Left renal cortex interstitium (tissue), 4 donors: ENCODE measurements around the gene MYO6. TPM values are rescaled to one million over a fixed set of nuclear protein-coding genes. Genes with fewer than 3 reads are reported as not detected.
"Not testable (repeated sequence)": the region's sequence is repeated elsewhere in the genome, so short reads cannot be mapped to it uniquely, and the experiment has no call there.

Source experiments
- DNase-seq, 4 donors: peaks; one replicate each; pipeline ENCODE4 v3.0.0-alpha.2; 2013; ENCODE audit warnings: low read depth in 4 of 4, low spot score in 2 of 4, missing footprints in 1 of 4
- polyA plus RNA-seq, 4 donors: library from polyadenylated mRNA; unstranded; fragments of 120-200 nt; gene quantifications; one replicate each; pipeline ENCODE4 v1.2.1, GENCODE V29; 2013; ENCODE audit not compliant: insufficient read length in 4 of 4

MYO6 gene
- polyA plus RNA-seq, 4 donors, result 85.4 to 116 (median 106) TPM

DNA sequence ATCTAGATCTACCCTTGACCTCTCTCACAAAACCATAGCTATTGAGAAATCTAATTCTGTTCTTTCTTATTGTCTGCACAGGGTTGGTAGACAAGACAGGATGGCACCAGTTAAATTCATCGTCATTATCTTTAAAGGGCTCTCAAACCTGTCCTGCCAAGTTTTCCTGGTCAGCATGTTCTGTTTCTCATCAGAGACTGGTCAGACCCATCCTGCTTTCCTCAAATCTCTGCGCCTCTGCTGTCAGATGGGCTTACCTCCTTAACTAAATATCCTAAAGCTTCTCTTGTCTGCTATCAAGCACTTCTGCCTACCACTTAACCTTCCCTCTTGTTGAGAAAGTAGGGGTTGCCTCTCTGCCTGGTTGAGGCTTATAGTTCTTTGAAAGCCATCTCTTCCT is 125.2 kb downstream of the MYO6 start:
- no peak for DNase-seq

DNA sequence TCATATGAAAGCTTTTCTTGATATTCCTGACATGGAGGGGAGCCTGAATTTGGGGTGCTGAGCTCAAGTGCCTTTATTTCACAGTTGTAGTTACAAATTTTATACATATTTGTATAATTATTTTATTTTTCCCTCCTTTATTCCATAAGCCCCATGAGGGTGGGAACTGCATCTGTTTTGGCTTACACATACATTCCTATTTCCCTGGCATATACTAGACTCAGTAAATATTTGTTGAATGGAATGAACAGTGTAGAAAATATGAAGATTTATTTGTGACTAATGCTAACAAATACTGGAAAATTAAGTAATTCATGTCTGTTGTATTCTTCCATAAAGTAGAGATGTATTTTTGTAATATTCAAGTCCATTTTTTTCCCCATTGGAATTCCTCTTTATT is 127.1 kb downstream of the MYO6 start:
- DNase-seq, result no peak

DNA sequence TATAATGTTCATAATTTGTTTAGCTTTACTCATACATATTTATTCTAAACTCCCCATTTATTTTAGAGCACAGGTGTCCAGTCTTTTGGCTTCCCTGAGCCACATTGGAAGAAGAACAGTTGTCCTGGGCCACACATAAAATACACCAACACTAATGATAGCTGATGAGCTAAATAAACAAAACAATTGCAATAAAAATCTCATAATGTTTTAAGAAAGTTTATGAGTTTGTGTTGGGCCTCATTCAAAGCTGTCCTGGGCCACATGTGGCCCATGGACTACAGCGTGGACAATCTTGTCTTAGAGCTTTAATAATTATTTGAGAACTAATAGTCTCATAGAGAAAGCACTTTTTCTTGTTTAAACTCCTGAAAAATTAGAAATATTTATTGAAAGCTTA is 131.3 kb downstream of the MYO6 start:
- no peak for DNase-seq

DNA sequence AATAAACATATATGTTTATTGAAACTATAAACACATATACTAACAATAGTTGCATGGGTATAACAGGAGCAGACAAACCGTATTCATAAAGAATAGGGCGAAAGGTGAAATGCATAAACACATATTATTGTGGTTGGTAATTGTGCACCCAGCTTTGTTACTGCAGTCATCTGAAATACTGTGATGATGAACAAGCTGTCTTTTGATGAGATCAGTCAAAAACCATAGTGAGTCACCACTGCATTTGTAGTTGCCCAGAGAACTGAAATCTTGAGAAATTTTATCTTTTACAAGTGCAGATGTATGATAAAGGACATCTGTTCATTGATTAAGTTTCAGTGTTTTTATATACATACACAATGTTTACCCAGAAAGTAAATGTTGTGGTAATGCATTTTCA is 133.7 kb downstream of the MYO6 start:
- DNase-seq, result no peak

DNA sequence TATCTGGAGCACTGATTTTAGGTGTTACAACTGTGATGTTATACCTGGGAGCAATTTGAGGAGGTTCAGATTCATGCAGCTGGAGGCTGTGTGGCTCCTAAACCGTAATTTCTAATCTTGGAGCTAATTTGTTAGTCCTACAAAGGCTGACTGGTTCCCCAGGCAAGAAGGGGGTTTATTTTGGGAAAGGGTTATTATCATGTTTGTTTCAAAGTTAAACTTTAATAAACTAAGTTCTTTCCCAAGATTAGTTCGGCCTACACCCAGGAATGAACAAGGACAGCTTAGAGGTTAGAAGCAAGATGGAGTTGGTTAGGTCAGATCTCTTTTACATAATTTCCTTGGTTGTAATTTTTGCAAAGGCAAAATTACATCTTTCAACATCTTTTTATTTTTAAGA is 135.8 kb downstream of the MYO6 start:
- DNase-seq, result no peak

DNA sequence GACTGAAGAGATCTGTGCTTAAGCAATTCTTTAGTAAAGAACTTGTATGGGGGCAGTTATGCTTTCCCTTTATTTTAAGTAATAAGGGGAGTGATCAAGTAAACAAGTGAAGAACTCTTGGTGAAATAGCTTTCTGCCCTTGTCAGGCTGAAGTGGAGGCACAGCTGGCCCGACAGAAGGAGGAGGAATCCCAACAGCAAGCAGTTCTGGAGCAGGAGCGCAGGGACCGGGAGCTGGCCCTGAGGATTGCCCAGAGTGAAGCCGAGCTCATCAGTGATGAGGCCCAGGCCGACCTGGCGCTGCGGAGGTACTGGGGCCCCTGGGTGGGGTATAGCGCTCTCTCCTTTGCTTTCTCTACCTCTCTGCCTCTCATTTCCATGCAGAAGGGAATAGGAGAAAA is 143.3 kb downstream of the MYO6 start:
- no peak for DNase-seq

DNA sequence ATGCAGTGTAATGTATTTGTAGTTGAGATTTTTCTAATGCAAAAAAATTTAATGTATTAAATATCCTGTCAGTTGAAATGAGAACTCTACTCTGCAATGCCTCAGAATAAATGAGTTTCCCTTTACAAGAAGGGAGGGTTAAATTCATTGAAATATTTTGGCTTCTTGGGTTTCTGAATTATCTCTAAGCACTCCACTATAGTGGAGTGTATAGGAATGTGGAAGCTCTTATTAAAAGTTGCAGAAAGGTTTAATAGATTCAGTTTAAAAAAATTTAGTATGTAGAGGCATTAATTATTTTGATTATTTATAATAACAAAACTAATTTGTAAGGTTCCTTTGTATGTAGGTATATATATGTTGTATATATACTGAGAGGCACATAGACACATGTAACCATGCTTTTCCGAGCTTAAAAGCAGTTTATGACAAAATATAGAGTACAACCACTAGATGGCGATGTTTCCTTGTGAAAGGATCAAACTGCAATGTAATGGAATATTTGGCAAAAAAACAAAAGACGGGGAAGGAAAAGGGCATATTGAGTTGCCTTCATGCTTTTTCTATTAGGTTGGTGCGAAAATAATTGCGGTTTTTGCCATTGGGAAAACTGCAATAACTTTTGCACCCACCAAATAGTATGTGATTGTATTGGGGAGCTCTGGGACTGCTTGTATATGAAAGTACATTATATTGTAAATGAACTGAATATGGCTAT is 144.2 kb downstream of the MYO6 start:
- DNase-seq, result peak; percentile 37 to 65 (median 48)

DNA sequence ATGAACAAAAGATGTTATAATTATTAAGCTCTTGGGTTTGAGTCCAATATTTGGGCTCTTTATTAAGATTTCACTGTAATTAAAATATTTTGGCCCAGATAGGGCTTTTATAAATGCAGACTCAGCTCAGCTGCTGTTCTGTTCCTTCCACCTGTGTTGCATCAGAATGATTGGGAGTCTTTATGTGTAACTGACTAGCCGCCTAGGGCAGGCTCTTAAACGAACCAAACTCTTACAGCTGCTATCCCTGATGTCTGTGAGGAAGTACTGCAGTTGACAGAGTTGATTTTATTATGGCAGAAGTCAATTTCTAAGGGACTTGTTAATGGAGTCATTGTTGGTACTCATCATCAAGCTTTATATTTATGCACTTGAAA is 144.7 kb downstream of the MYO6 start:
- no peak for DNase-seq

DNA sequence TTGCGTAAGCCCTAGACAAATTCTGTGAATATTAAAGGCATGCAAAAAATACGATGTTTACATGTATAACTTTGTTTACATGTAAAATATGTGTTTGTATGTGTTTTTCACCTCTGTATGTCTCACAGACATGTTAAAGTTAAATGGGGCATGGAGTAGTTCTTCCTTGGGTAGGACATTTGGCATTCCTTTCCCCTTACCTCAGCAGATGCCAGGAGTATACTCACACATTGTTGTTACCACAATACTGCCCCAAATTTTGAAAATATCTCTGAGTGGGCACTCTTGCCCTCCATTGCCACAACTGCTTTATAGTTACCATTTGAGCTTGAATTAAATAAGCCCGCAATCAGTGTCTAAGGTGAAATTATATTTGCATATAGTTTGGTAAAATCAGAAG is 147.5 kb downstream of the MYO6 start:
- no peak for DNase-seq

DNA sequence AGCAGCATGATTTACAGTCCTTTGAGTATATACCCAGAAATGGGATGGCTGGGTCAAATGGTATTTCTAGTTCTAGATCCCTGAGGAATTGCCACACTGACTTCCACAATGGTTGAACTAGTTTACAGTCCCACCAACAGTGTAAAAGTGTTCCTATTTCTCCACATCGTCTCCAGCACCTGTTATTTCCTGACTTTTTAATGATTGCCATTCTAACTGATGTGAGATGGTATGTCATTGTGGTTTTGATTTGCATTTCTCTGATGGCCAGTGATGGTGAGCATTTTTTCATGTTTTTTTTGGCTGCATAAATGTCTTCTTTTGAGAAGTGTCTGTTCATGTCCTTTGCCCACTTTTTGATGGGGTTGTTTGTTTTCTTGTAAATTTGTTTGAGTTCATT is 151.2 kb downstream of the MYO6 start:
- DNase-seq, result not testable (repeated sequence)

DNA sequence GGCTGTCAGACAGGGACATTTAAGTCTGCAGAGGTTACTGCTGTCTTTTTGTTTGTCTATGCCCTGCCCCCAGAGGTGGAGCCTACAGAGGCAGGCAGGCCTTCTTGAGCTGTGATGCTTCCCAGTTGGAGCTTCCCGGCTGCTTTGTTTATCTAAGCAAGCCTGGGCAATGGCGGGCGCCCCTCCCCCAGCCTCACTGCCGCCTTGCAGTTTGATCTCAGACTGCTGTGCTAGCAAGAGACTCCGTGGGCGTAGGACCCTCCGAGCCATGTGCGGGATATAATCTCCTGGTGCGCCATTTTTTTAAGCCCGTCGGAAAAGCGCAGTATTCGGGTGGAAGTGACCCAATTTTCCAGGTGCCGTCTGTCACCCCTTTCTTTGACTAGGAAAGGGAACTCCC is 156.1 kb downstream of the MYO6 start:
- not testable (repeated sequence) for DNase-seq

DNA sequence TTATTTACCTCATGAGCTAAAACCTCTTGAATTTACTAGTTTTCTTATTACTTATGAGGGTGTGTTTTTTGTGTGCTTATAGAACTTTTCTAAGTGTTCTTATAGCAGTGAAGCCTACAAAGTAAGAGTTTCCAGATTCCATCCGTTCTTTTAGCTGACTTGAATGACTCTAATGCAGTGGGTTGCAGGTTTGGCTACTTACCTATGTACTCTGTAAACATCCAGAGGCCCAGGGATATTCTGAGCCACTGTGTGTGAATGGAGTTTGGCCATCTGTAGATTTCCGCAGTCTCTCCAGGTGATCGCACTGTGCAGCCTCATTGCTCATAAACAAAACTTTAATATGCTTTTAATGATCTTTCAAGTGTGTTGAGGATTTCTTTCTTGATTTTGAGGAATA is 157.8 kb downstream of the MYO6 start:
- DNase-seq, result no peak

DNA sequence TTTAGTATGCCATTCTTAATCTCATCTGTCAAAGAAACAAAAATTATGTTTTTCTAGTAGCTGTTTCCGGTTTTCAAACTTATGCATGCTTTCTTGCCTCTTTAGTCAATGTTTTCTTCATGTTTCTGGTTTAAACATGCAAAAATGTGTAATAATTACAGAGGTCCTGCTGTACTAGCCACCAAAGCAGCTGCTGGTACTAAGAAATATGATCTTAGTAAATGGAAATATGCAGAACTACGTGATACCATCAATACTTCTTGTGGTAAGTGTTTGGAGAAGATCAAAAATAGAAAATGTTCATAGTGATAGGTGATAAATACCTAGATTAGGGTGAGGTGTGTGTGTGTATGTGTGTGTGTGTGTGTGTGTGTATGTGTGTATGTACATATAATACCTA is 158.4 kb downstream of the MYO6 start:
- DNase-seq, result no peak

DNA sequence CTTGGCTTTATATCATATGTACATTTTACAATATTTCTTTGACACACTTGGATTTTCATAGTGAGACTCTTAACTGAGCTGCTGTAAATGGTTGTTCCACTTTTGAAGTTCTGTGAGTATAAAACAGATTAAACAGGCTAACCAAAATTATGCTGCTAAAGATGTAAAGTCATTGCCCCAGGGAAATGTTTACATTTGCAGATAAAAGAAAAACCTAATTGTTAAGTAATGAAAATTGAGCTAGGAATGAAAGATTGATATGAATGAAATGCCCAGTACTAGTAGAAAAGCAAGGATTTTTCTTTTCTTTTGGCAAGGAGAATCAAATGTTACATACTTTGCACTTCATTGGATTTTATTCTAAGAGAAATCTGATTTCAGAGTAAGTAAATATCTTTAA is 164.0 kb downstream of the MYO6 start:
- no peak for DNase-seq

DNA sequence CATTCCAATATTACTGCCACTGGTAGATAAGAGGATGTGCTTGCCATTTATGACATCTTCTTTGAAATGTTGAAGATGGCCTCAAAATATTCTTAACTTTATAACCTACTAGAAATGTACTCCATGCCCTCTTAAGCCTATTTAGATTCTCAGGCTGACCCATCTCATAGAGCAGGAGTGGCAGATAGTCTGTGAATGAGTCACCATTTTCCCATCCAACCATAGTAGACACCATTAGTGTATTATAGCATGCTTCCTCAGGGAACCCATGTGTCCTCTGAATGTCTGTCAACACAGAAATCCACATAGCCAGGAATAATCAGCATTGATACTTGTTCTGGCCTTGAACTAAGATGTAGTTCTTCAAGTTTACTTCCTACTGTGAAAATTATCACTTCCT is 173.2 kb downstream of the MYO6 start:
- DNase-seq, result no peak

DNA sequence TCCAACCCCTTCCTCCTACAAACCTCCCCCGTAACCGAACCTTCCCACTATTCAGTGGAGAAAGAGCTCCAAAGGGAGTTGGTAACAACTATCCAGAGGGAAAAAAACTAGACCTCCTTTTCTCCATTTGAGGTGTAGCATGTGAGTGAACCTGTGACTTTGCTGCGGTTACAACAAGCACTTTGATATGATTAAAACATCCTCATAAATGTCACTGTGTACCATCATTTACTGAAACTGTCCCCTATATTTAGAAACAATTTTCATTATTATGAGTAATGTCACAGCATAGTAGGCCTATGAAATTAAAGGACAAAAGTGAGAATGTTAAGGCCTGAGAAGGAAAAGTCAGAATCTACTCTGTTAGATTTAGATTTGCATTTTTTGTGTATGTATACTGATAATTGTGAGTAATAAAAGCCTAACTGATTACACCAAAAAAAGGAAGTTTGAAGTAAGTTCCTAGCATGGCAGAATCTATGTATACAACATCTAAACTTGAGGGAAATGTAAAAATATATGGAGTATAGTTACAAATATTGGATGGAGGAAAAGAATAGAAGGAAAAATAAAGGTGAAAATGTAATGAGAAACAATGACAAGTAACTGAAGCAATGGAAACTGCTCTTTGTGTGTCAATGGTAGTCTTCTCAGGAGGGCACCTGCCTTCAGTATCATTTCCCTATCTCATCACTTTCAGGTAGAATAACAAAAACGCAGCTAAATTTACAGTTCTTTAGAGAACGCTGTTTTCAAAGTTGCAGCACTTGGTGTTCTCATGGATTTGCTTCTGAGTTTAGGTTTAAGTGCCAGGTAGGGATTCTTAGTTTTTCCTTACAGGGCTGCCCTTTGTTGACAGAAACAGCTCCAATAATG is 177.5 kb downstream of the MYO6 start:
- no peak for DNase-seq

DNA sequence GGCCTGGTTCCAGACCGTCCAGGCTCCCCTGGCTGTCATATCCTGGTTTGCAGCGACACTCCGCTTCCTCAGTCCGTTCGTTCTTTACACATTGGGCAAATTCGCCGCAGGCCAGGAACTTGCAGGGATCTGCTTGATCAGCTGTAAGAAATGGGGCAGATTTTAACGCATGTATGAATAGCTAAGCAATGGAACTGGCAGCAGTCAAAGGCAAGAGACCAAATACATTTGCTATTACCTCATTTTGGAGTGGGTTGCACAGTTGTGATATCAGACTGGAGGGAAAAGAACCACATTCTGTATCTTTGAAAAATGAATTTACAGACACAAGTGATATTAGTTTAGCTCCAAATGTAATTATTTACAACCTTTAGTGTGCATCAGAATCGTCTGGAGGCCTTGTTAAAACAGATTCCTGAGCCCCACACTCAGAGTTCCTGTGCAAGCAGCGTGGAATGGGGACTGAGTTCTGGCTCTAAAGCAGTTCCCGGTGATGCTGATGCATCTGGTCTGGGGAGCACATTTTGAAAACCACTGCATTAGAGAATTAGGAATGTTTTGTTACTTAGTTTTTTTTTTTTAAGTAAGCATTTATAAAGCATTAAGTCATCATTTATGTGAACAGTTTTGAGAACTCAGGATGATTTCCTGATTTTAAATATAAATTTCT is 182.1 kb downstream of the MYO6 start:
- DNase-seq, result peak in 1 of 4 donors; percentile 37

DNA sequence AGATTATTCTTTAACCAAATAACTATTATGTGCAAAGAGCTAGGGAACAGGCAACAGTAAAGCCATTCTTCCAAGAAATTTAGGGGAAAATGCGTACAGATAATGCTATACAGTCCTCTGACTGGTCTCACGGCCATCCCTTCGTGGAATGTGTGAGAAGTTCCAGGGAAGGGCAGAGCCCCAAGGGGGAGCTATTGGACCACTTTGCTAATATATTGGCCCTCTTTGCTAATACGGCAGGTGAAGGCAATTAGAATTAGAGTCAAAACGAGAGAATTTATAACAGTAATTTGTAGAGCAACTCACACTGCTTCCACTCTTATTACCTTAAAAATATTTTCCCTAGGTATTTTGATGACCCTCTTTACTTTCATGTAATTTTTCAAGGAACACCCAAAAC is 183.0 kb downstream of the MYO6 start:
- DNase-seq, result peak in 1 of 4 donors; percentile 43

DNA sequence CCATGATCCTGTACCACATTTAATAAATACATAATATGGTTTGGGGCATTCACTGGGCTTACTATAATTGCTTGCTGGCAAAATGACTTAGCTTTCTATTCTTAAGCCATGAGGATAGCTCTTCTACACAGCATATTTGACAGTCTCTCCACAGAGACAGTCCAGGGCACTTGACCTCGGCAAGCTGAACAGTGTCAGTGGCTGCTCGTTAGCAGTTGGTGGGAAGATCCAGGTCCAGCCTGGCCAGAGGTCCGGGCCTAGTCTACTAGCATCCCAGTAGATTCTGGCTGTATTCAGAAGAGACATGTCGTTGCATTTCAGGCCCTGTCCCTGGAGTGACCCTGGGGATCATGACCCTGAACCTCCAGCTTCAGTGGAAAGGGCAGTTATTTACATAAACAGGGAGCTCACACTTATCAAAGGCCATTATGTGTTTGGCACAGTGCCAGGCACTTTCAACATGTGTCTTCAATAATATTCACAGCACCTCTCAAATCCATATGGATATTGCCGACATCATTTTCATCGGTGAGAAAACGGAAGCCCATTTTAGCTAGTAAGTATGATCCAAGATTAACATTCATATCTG is 184.4 kb downstream of the MYO6 start:
- DNase-seq, result no peak

DNA sequence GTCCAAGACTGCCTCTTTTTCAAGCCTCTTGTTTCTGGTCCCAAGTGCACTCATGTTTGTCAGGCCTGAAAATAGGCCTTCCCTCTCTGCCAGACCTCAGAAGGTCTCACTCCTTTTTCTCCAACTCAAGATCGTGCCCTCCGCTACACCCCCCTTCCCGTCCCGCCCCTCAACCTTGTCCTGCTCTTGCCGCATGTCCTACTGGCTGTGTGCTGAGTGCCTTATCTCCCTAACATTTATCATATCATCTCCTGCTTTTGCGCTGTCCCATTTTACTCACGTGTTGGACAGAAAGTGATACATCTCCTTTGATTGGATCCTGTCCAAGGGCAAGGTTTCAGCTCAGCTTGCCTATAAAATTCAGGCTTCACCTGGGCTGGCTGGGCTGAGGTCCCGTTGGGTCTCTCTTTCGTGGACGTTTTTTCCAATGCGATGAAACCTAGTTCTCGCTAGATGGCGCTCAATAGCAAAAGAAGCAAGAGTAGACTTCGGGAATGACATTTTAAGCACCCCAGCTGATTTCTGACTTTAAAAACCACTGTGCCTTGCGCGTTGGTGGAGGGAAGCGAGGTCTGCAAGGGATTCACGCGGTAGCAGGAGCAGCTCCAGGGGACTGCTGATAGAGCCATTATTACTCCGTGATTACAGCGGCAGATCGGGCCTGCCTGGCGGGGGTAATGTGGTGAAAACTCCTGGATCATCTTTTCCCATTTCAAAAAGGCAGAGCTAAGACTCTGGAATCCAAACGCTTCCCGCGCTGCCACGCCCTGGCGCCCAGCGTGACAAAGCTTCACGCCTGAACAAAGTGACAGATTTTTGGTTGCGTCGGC is 185.8 kb downstream of the MYO6 start:
- peak; percentile 69 to 85 (median 74) for DNase-seq
